ENCODE measurements around the gene CTNND2. TPM values are rescaled to one million over a fixed set of nuclear protein-coding genes. Genes with fewer than 3 reads are reported as not detected.
A peak's percentile ranks its signal among the peaks of the same experiment; 100 is the strongest.

The CTNND2 gene
- total RNA-seq, 1 donor from 2014 or later = 143 TPM

DNA sequence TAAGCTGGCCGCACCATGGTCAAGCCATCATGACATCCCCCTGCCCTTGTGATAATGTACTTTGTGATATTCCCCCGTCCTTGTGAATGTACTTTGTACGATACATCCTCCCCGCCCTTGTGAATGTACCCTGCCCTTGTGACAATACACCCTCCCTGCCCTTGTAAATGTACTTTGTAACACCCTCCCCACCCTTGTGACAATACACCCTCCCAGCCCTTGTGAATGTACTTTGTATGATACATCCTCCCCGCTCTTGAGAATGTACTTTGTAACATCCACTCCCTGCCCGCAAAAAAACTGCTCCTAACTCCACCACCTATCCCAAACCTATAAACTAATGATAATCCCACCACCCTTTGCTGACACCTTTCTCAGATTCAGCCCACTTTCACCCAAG lies 313.8 kb downstream of the CTNND2 start:
- peak overlapping the region; percentile 75 for H3K27ac Mint-ChIP-seq
- DNase-seq (ENCODE audit: low spot score, unreplicated experiment) = no peak
- TF ChIP-seq, protein P1, sequence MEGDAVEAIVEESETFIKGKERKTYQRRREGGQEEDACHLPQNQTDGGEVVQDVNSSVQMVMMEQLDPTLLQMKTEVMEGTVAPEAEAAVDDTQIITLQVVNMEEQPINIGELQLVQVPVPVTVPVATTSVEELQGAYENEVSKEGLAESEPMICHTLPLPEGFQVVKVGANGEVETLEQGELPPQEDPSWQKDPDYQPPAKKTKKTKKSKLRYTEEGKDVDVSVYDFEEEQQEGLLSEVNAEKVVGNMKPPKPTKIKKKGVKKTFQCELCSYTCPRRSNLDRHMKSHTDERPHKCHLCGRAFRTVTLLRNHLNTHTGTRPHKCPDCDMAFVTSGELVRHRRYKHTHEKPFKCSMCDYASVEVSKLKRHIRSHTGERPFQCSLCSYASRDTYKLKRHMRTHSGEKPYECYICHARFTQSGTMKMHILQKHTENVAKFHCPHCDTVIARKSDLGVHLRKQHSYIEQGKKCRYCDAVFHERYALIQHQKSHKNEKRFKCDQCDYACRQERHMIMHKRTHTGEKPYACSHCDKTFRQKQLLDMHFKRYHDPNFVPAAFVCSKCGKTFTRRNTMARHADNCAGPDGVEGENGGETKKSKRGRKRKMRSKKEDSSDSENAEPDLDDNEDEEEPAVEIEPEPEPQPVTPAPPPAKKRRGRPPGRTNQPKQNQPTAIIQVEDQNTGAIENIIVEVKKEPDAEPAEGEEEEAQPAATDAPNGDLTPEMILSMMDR (IDR thresholded peaks at IDR 0.05; ENCODE audit: unreplicated experiment) = no peak
- no peaks in the 10 kb centered on the region for H3K27me3 Mint-ChIP-seq
- H3K9me3 Mint-ChIP-seq (ENCODE audit: low read depth) = peaks cover 8% of the 10 kb centered on the region
- H3K36me3 Mint-ChIP-seq (ENCODE audit: insufficient read depth) = peaks cover 11% of the 10 kb centered on the region
- H3K4me3 Mint-ChIP-seq (ENCODE audit: low read depth) = no peak overlapping the region
- peaks cover 48% of the 10 kb centered on the region for H3K4me1 Mint-ChIP-seq (ENCODE audit: low read depth)

DNA sequence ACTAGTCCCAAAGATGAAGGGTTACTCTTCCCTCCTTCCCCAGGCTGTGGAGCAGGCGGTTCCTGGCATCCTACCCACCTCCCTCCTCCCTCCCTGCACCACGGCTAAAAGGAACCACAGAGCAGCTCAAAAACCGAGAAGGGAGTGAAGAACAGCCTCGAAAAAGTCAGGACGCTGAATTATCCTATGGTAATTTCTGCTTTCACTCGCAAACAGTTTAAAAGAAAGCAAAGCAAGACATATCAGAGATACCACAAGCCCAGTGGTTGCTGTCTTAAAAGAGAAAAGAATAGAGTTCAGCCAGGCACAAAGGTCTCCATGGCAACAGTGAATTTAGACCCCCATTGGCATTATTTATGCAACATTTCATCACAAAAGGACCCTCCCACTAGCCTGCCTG lies 315.4 kb downstream of the CTNND2 start:
- DNase-seq (ENCODE audit: low spot score, unreplicated experiment) = no peak
- peak overlapping the region; percentile 24 for H3K4me3 Mint-ChIP-seq (ENCODE audit: low read depth)
- H3K27me3 Mint-ChIP-seq = no peaks in the 10 kb centered on the region
- peaks cover 38% of the 10 kb centered on the region for H3K4me1 Mint-ChIP-seq (ENCODE audit: low read depth)
- H3K36me3 Mint-ChIP-seq (ENCODE audit: insufficient read depth) = peaks cover 13% of the 10 kb centered on the region
- H3K27ac Mint-ChIP-seq = peak overlapping the region; percentile 82
- TF ChIP-seq, protein P1 (IDR thresholded peaks at IDR 0.05; ENCODE audit: unreplicated experiment) = no peak
- H3K9me3 Mint-ChIP-seq (ENCODE audit: low read depth) = peaks cover 10% of the 10 kb centered on the region

GRCh38 chr5:11584017-11584416 lies 320.2 kb downstream of the CTNND2 start:
- no peak overlapping the region for H3K4me3 Mint-ChIP-seq (ENCODE audit: low read depth)
- TF ChIP-seq, protein P1 (IDR thresholded peaks at IDR 0.05; ENCODE audit: unreplicated experiment) = no peak
- H3K27ac Mint-ChIP-seq = no peak overlapping the region
- peaks cover 5% of the 10 kb centered on the region for H3K4me1 Mint-ChIP-seq (ENCODE audit: low read depth)
- DNase-seq (ENCODE audit: low spot score, unreplicated experiment) = no peak
- peaks cover 4% of the 10 kb centered on the region for H3K36me3 Mint-ChIP-seq (ENCODE audit: insufficient read depth)
- H3K27me3 Mint-ChIP-seq = no peaks in the 10 kb centered on the region
- H3K9me3 Mint-ChIP-seq (ENCODE audit: low read depth) = peaks cover 5% of the 10 kb centered on the region

DNA sequence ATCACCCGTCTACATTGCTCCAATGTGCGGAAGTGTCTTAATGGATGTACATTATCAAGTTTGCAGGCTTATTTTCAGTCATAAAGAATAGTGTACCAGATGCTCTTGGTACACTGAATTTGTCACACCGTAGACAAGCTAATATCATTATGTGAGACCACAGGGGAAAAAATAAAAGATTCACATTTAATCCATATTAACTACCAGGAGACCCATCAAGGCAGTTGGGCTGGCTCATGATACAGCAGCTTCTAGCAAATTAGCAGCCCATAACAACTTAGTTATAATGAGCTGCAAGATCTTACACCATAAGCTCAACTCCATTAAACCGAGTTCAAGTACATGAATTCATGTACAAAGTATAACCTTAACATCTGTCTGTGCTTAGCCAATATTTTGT lies 324.9 kb downstream of the CTNND2 start:
- Mint-ChIP-seq H3K4me1 (ENCODE audit: low read depth) (peaks cover 1% of the 10 kb centered on the region), H3K36me3 (ENCODE audit: insufficient read depth) (no peaks in the 10 kb centered on the region)

GRCh38 chr5:11574787-11575186 lies 329.5 kb downstream of the CTNND2 start:
- Mint-ChIP-seq H3K27ac (no peak overlapping the region), H3K36me3 (ENCODE audit: insufficient read depth) (no peaks in the 10 kb centered on the region), H3K4me3 (ENCODE audit: low read depth) (no peak overlapping the region), H3K9me3 (ENCODE audit: low read depth) (no peaks in the 10 kb centered on the region), H3K4me1 (ENCODE audit: low read depth) (no peaks in the 10 kb centered on the region), H3K27me3 (no peaks in the 10 kb centered on the region)
- no peak for DNase-seq (ENCODE audit: low spot score, unreplicated experiment)
- TF ChIP-seq, protein P1 (IDR thresholded peaks at IDR 0.05; ENCODE audit: unreplicated experiment) = no peak

More for the DNA sequence above, 324.9 kb downstream of the CTNND2 start:
- TF ChIP-seq, protein P1 (IDR thresholded peaks at IDR 0.05; ENCODE audit: unreplicated experiment) = no peak
- H3K27me3 Mint-ChIP-seq = no peaks in the 10 kb centered on the region
- DNase-seq (ENCODE audit: low spot score, unreplicated experiment) = no peak
- no peak overlapping the region for H3K4me3 Mint-ChIP-seq (ENCODE audit: low read depth)
- H3K9me3 Mint-ChIP-seq (ENCODE audit: low read depth) = no peaks in the 10 kb centered on the region
- no peak overlapping the region for H3K27ac Mint-ChIP-seq

All from progenitor cell of endocrine pancreas (in vitro differentiated cells).